Neural crest cell (in vitro differentiated cells): Measurements from ENCODE around the gene PJVK. TPM values are rescaled to one million over a fixed set of nuclear protein-coding genes. Genes with fewer than 3 reads are reported as not detected.
"Not testable (repeated sequence)": the region's sequence is repeated elsewhere in the genome, so short reads cannot be mapped to it uniquely, and the experiment has no call there.

Source experiments
- DNase-seq: peaks from one replicate; pipeline ENCODE4 v3.0.0; 2021; ENCODE audit warnings: low read depth, mixed read lengths, low spot score
- H3K27ac Mint-ChIP-seq: one replicate; pipeline ENCODE4 v1.8.0; 2021; ENCODE audit warnings: mild to moderate bottlenecking, mixed read lengths; ENCODE audit not compliant: unreplicated experiment
- H3K27me3 Mint-ChIP-seq: 2 replicates; pipeline ENCODE4 v1.8.0; 2021; ENCODE audit warnings: low read depth, mild to moderate bottlenecking, mixed read lengths
- H3K36me3 Mint-ChIP-seq: 2 replicates; pipeline ENCODE4 v1.8.0; 2021; ENCODE audit warnings: low read depth, mild to moderate bottlenecking, mixed read lengths
- H3K4me1 Mint-ChIP-seq: 2 replicates; pipeline ENCODE4 v1.8.0; 2021; ENCODE audit warnings: mixed read lengths
- H3K4me3 Mint-ChIP-seq: one replicate; pipeline ENCODE4 v1.8.0; 2021; ENCODE audit warnings: mild to moderate bottlenecking, mixed read lengths
- H3K9me3 Mint-ChIP-seq: 2 replicates; pipeline ENCODE4 v1.8.0; 2021; ENCODE audit warnings: mixed read lengths
- total RNA-seq: library from RNA; stranded (reverse); gene quantifications from 2 replicates; pipeline ENCODE4 v1.2.1, GENCODE V29; 2021
- TF ChIP-seq, protein P1 (sequence below): fragments of 200-600 bp; sonication (generic); conservative IDR thresholded peaks from 2 replicates; pipeline ENCODE4 v1.5.0; 2021; ENCODE audit warnings: antibody characterized with exemption, mild to moderate bottlenecking

PJVK gene
- total RNA-seq, 1 donor from 2014 or later: 5.8 TPM

DNA sequence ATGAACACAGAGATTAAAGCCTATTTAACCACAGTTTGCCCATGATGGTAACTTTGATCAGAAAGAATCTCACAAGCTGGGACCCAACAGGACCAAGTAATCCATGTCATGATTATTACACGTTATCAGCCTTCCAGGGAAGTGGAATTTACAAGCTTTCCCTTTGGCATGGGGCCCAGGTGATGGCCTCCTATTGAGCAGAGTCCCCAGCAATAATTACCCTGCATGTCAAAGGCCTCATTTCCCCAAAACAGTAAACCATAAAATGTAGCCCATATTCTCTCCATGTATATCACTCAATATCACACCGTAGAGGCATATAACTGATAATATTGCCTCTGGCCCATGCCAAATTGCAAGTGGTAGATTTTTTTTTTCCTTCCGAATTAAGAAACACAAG lies 39.1 kb upstream of the PJVK start:
- Mint-ChIP-seq H3K9me3 (no peaks in the 10 kb centered on the region), H3K4me1 (peaks cover 25% of the 10 kb centered on the region), H3K27me3 (no peaks in the 10 kb centered on the region), H3K27ac (no peak overlapping the region), H3K4me3 (peak overlapping the region; percentile 50), H3K36me3 (no peaks in the 10 kb centered on the region)
- DNase-seq: no peak
- TF ChIP-seq, protein P1, sequence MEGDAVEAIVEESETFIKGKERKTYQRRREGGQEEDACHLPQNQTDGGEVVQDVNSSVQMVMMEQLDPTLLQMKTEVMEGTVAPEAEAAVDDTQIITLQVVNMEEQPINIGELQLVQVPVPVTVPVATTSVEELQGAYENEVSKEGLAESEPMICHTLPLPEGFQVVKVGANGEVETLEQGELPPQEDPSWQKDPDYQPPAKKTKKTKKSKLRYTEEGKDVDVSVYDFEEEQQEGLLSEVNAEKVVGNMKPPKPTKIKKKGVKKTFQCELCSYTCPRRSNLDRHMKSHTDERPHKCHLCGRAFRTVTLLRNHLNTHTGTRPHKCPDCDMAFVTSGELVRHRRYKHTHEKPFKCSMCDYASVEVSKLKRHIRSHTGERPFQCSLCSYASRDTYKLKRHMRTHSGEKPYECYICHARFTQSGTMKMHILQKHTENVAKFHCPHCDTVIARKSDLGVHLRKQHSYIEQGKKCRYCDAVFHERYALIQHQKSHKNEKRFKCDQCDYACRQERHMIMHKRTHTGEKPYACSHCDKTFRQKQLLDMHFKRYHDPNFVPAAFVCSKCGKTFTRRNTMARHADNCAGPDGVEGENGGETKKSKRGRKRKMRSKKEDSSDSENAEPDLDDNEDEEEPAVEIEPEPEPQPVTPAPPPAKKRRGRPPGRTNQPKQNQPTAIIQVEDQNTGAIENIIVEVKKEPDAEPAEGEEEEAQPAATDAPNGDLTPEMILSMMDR: no peak

DNA sequence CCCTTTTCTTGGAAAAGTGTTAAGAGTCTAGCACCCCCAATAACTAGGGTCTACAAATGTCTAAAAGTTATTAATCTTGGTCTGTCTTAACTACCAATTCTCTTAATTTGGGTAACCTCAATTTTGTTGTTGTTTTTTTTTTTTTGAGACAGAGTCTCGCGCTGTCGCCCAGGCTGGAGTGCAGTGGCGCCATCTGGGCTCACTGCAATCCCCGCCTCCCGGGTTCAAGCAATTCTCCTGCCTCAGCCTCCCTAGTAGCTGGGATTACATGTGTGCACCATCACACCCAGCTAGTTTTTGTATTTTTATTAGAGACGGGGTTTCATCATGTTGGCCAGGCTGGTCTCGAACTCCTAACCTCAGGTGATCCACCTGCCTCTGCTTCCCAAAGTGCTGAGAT lies 38.7 kb upstream of the PJVK start:
- H3K27ac Mint-ChIP-seq, DNase-seq: not testable (repeated sequence)
- peak overlapping the region; percentile 87 for H3K4me3 Mint-ChIP-seq

DNA sequence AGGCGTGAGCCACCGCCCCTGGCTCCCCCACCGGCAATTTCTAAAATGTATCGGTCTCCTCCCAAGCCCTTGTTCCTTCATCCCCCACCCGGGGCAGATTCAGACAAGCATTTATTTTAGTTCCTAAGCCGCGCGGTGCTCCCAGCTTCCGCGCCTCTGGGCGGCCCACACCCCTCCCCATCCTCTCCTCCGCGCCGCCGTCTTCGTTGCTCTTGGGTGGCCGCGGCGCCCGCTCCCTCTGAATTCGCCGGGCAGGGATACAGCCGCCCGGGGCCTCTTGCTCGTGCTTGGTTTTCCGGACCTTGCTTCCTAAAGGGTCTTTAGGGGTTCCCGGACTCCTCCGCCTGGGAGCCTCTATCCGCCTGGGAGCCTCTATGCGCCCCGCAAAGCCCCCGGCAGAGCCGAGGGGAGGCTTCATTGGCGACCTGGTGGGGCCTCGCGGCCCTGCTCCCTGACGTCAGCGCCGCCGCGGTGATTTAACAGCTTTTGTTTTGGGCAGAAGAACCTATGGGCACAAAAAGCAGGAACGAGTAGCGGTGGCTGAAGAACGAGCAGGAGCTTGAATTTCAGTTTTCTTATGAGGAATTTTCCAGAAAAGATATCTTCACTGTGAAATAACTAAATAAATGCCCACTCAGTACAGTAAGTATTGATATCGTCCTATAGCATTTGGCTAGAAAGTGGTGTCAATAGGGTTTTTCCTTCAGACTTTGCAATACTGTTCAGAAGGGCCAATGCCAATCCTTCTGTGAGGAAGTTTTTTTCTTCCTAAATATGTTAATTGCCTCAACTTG lies 37.5 kb upstream of the PJVK start:
- peak overlapping the region; percentile 99 for H3K27ac Mint-ChIP-seq
- H3K4me1 Mint-ChIP-seq: peaks cover 25% of the 10 kb centered on the region
- no peaks in the 10 kb centered on the region for H3K9me3 Mint-ChIP-seq
- peak; percentile 64 for DNase-seq
- TF ChIP-seq, protein P1: peak; percentile 26
- H3K36me3 Mint-ChIP-seq: no peaks in the 10 kb centered on the region
- H3K27me3 Mint-ChIP-seq: no peaks in the 10 kb centered on the region
- peak overlapping the region; percentile 87 for H3K4me3 Mint-ChIP-seq

More for the DNA sequence above, 38.7 kb upstream of the PJVK start:
- H3K27me3 Mint-ChIP-seq, H3K36me3 Mint-ChIP-seq, H3K9me3 Mint-ChIP-seq: not testable (repeated sequence)
- peaks cover 25% of the 10 kb centered on the region for H3K4me1 Mint-ChIP-seq

DNA sequence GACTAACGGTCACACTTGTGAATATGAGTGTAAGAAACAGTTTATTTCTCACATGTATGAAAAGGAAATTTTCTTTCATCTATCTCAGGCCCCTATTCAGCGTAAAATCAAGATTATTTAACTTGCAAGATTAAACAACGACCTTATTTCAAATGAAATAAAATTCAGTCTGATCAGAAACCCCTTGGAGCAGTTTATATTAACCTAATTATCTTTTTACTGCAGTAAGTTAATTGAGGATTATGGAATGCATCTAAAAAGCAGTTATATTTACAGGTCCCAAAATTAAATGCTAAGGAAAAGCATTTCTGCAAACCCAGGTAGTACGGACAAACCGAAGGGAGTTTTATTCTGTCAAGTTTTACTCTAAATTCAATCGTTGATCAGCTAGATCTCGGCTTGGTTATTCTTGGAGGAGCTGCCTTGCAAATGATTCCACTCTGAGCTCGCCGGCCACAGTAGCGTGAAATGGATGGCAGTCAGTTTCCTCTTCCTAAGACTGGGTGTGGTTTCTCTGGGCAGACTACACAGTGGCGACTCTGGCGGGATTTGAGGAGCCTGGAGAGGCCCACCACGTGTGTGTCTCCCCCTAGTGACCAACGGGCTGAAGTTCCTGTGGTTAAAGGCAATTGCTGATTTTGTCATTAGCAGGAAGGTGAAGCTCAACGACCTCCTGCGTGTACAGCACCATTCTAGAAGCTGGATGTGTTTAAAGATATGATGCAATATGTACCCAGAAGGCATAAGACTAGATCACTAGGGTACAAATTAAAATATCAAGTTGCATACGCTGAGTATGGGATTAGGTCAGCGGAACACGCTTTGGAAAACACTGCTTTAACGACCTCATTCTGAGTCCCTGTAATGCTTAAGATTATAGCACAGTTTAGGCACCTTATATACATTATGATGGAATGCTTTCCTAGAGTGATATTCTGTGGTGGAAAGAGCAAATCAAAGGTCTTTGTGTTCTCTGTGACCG lies 36.6 kb upstream of the PJVK start:
- Mint-ChIP-seq H3K4me1 (peaks cover 25% of the 10 kb centered on the region), H3K27ac (peak overlapping the region; percentile 99), H3K4me3 (peak overlapping the region; percentile 87), H3K9me3 (no peaks in the 10 kb centered on the region), H3K27me3 (no peaks in the 10 kb centered on the region), H3K36me3 (no peaks in the 10 kb centered on the region)
- TF ChIP-seq, protein P1: peak; percentile 93
- peak; percentile 83 for DNase-seq

DNA sequence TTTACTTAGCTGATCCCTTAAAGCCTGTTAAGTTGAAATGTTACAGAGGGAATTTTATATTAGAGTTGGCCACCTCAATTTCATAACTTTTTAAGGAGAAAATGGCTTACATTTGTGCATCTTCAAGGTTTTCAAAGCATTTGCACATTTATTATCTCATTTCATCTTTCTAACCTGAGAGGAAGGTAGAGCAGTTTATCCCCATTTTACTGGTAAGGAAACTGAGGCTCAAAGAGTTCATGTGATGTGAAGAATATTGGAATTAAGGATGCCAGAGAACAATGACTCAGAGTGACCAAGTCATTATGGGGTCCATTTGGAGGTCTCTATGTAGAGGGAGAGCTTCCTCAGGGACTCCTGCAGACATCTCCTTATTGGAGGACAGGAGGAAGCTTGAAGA lies 35.2 kb upstream of the PJVK start:
- H3K4me3 Mint-ChIP-seq: no peak overlapping the region
- no peak for DNase-seq
- H3K27ac Mint-ChIP-seq: no peak overlapping the region
- no peaks in the 10 kb centered on the region for H3K9me3 Mint-ChIP-seq
- TF ChIP-seq, protein P1: no peak
- H3K36me3 Mint-ChIP-seq: no peaks in the 10 kb centered on the region
- H3K27me3 Mint-ChIP-seq: no peaks in the 10 kb centered on the region
- H3K4me1 Mint-ChIP-seq: peaks cover 25% of the 10 kb centered on the region
